Nephron (organoid): Measurements from ENCODE around the gene PTPRM.

ENCODE experiments used
- H3K27ac Mint-ChIP-seq, 3 experiments: 2 replicates each; pipeline ENCODE4 v1.8.0; 2020; ENCODE audit warnings: mixed read lengths in 3 of 3, mild to moderate bottlenecking in 2 of 3, moderate library complexity in 1 of 3
- H3K27me3 Mint-ChIP-seq: 2 replicates; pipeline ENCODE4 v1.8.0; 2021; ENCODE audit warnings: low read depth, mild to moderate bottlenecking, moderate library complexity, mixed read lengths
- H3K36me3 Mint-ChIP-seq: 2 replicates; pipeline ENCODE4 v1.8.0; 2020; ENCODE audit warnings: low read depth, mixed read lengths
- H3K4me1 Mint-ChIP-seq: 2 replicates; pipeline ENCODE4 v1.8.0; 2020; ENCODE audit warnings: mixed read lengths
- H3K4me3 Mint-ChIP-seq, 3 experiments: 2 replicates each; pipeline ENCODE4 v1.8.0; 2020; ENCODE audit warnings: mild to moderate bottlenecking in 3 of 3, mixed read lengths in 3 of 3, moderate library complexity in 2 of 3
- H3K9me3 Mint-ChIP-seq: 2 replicates; pipeline ENCODE4 v1.8.0; 2020; ENCODE audit warnings: mixed read lengths
- TF ChIP-seq, protein P1 (sequence below), 3 experiments: fragments of 200-600 bp; sonication (generic); IDR thresholded peaks; one replicate each; pipeline ENCODE4 v1.5.0; 2021; ENCODE audit warnings: antibody characterized with exemption in 3 of 3; ENCODE audit not compliant: unreplicated experiment in 3 of 3

The PTPRM gene

DNA sequence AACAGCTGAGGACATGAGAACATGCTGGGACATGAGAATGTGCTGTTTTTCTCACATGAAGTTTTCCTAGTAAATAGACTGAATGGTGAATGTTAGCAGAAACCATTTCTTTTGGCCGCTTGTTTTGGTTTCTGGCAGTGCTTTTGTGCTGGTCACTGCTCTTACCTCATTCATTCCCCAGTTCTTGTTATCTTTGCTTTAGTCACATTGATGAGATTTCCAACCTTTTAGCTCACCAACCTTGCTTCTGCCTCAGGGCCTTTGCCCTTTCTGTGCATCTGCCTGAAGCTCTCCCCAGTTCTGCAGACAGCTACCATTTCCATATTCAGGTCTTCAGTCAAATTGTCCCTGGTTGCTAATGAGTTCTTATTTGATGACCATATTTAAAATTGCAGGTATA is 91.6 kb downstream of the PTPRM start:
- no peaks in the 10 kb centered on the region for H3K4me1 Mint-ChIP-seq
- no peak overlapping the region for H3K4me3 Mint-ChIP-seq
- peaks cover 3% of the 10 kb centered on the region for H3K27me3 Mint-ChIP-seq
- H3K9me3 Mint-ChIP-seq: peaks cover 9% of the 10 kb centered on the region
- no peak overlapping the region for H3K27ac Mint-ChIP-seq
- TF ChIP-seq, protein P1, sequence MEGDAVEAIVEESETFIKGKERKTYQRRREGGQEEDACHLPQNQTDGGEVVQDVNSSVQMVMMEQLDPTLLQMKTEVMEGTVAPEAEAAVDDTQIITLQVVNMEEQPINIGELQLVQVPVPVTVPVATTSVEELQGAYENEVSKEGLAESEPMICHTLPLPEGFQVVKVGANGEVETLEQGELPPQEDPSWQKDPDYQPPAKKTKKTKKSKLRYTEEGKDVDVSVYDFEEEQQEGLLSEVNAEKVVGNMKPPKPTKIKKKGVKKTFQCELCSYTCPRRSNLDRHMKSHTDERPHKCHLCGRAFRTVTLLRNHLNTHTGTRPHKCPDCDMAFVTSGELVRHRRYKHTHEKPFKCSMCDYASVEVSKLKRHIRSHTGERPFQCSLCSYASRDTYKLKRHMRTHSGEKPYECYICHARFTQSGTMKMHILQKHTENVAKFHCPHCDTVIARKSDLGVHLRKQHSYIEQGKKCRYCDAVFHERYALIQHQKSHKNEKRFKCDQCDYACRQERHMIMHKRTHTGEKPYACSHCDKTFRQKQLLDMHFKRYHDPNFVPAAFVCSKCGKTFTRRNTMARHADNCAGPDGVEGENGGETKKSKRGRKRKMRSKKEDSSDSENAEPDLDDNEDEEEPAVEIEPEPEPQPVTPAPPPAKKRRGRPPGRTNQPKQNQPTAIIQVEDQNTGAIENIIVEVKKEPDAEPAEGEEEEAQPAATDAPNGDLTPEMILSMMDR (IDR thresholded peaks at IDR 0.05; ENCODE audit: unreplicated experiment in 3 of 3): no peak
- H3K36me3 Mint-ChIP-seq: peaks cover under 1% of the 10 kb centered on the region

DNA sequence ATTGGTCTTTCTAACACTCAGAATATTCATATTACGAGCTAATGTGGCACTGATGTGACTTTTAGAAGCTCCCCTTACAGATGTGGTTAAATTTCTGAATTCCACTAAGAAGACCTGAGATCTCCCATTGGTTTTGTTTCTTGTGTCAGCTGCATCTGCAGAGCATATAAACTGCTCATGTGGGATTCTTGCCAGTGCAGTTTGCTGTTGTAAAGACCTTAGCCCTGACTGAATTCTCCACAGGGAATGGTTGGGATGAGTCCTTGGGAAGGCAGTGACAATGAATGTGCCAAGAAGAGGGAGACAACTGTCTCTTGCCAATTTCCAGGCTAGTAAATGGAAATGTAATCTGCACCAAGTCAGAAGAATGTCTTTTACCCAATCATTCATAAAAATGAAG is 94.1 kb downstream of the PTPRM start:
- H3K27me3 Mint-ChIP-seq: peaks cover 3% of the 10 kb centered on the region
- no peaks in the 10 kb centered on the region for H3K36me3 Mint-ChIP-seq
- TF ChIP-seq, protein P1 (IDR thresholded peaks at IDR 0.05; ENCODE audit: unreplicated experiment in 3 of 3): no peak
- no peaks in the 10 kb centered on the region for H3K9me3 Mint-ChIP-seq
- H3K4me3 Mint-ChIP-seq: no peak overlapping the region
- H3K27ac Mint-ChIP-seq: no peak overlapping the region
- H3K4me1 Mint-ChIP-seq: no peaks in the 10 kb centered on the region

DNA sequence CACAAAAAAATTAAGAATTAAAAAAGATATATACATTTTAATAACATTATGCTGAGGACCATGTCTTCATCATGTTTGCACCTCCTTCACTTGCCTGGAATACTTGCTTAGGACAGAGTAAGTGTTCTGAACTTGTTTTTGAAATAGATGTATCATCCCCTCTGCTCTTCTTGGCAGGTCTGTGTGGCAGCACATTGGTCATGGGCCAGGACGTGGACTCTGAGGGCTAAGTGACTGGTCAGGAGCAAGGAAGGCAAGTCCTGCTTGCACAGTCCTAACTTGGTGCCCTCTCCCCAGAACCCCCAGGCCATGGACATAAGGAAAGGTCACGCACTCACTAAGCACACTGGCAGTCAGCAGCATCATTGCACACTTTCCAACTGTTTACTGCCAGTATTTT is 95.8 kb downstream of the PTPRM start:
- TF ChIP-seq, protein P1 (IDR thresholded peaks at IDR 0.05; ENCODE audit: unreplicated experiment in 3 of 3): no peak
- Mint-ChIP-seq H3K27ac (no peak overlapping the region), H3K36me3 (no peaks in the 10 kb centered on the region), H3K27me3 (peaks cover 3% of the 10 kb centered on the region), H3K4me1 (peaks cover 4% of the 10 kb centered on the region), H3K4me3 (no peak overlapping the region), H3K9me3 (no peaks in the 10 kb centered on the region)

DNA sequence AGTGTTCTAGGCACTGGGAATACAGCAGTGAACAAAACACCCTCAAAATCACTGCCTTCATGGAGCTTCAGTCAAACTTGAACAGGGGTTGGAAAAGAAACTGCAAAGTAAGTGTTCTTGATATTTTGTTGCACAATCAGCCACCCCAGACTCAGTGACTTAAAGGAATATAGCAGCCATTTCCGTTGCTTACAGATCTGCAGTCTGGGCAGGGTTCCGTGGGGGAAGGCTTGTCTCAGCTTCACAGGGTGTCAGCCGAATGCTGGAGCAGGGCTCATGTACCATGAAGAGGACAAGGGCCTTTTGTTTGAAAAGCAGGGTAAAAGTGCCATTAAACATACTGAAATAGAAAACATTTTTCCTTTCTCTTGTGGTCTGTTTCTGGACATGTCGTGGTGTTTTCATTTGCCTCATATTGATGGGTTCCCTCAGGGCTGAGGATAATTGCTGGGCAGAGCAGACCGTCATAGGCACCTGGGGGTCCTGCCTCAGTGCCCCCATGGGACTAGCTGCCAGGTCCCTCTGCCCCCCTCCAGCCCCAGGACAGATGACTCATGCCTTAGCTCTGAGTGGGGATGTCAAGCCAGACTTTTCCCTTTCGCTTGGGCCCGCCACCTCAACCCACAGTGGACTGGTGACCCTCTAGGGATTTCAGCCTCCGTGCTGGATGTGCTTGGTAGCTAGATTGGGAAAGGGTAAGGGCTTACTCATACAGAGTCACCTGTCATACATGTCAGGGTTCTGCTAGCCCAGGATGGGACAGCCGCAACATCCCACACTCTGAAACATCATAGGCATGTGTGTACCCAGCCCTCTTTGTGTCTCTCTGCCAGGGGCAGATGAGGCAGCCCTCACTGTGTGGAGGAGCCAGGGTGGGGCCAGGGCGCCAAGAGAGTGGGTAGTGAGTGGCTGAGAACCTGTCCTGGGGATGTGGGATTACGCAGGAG is 96.5 kb downstream of the PTPRM start:
- Mint-ChIP-seq H3K4me3 (no peak overlapping the region), H3K4me1 (peaks cover 10% of the 10 kb centered on the region), H3K36me3 (no peaks in the 10 kb centered on the region), H3K27me3 (peaks cover 3% of the 10 kb centered on the region), H3K9me3 (no peaks in the 10 kb centered on the region), H3K27ac (no peak overlapping the region)
- TF ChIP-seq, protein P1 (IDR thresholded peaks at IDR 0.05; ENCODE audit: unreplicated experiment in 3 of 3): no peak

DNA sequence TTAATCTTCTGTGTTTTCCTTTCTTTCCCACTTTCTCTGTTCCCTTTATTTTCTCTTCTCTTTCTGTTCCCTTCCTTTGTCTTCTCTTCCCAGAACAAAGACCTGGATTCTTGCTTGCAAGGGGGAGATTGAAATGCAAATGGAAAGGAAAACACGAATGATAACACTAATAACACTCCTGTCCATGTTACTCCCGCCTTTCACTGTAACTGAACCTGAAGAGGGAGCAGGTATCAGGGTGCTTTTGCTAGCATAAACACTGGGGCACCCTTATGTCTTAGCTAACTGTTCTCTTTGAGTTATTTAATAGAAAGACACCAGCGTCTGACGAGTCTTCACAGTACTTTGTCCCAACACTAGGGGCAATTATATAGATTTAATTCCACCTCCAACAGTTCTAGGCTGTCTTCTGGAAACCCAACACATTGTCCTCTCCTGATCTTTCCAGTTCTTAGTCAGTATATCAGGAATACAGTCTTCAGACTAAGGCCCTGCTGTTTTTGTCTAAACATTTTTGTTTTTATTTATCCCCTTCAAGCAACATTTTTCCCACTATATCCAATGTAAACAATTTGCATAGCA is 99.2 kb downstream of the PTPRM start:
- H3K9me3 Mint-ChIP-seq: no peaks in the 10 kb centered on the region
- peaks cover 19% of the 10 kb centered on the region for H3K4me1 Mint-ChIP-seq
- TF ChIP-seq, protein P1 (IDR thresholded peaks at IDR 0.05; ENCODE audit: unreplicated experiment in 3 of 3): no peak
- H3K27ac Mint-ChIP-seq: no peak overlapping the region
- no peak overlapping the region for H3K4me3 Mint-ChIP-seq
- no peaks in the 10 kb centered on the region for H3K36me3 Mint-ChIP-seq
- H3K27me3 Mint-ChIP-seq: no peaks in the 10 kb centered on the region
